ENCODE data around the gene LRWD1. TPM values are rescaled to one million over a fixed set of nuclear protein-coding genes. Genes with fewer than 3 reads are reported as not detected.

The LRWD1 gene
- total and polyA plus RNA-seq, 9 of the 15 experiments (the other 6 are each of a cell fraction or from before 2014, with no cell fraction given), result 0.61 to 66.0 (median 33.2) TPM

GRCh38 chr7:102439963-102440795 is 24.6 kb upstream of the LRWD1 start (continued):
- TF ChIP-seq ID3 (CRISPR knock-in tag; IDR thresholded peaks at IDR 0.05) (no peak), ID3 (tag; IDR thresholded peaks at IDR 0.05) (no peak), SIN3A (IDR thresholded peaks at IDR 0.05; ENCODE audit: borderline replicate concordance in 2 of 2, control insufficient read depth in 1 of 2, low read depth in 2 of 2, low read length in 2 of 2) (no peak), ZNF318 (IDR thresholded peaks at IDR 0.05; ENCODE audit: borderline replicate concordance in 1 of 2, low read depth in 1 of 2) (no peak), RBM25 (IDR thresholded peaks at IDR 0.05; ENCODE audit: low read depth, low read length, severe bottlenecking) (no peak), ZNF764 (CRISPR knock-in tag; IDR thresholded peaks at IDR 0.05; ENCODE audit: low read depth) (0 out of 2 replicates have a peak, but pooled peaks have one; percentile 32), ZKSCAN1 (IDR thresholded peaks at IDR 0.05; ENCODE audit: low read depth, low read length) (no peak), DNMT1 (IDR thresholded peaks at IDR 0.05) (no peak), EP300 (IDR thresholded peaks at IDR 0.05; ENCODE audit: low read length) (peak; percentile 40; the same call in 1 of the 2 replicates), ZNF589 (CRISPR knock-in tag; IDR thresholded peaks at IDR 0.05; ENCODE audit: low read depth) (peak; percentile 67; the same call in 1 of the 2 replicates), SMAD1 (IDR thresholded peaks at IDR 0.05; ENCODE audit: low read depth, low read length, partially characterized antibody) (peak; percentile 47), FUS (optimal IDR thresholded peaks at IDR 0.05; ENCODE audit: low read depth, low read length) (no peak), RBBP5 (IDR thresholded peaks at IDR 0.05; ENCODE audit: borderline replicate concordance, insufficient read depth, low read length, poor library complexity, severe bottlenecking) (no peak), VEZF1 (CRISPR knock-in tag; IDR thresholded peaks at IDR 0.05) (peak; percentile 24; the same call in 1 of the 2 replicates), TCF3 (CRISPR knock-in tag; IDR thresholded peaks at IDR 0.05) (peak; percentile 40; the same call in 1 of the 2 replicates), CAMTA2 (CRISPR knock-in tag; conservative IDR thresholded peaks at IDR 0.05) (no peak), DPF2 (IDR thresholded peaks at IDR 0.05) (peak; percentile 67)

Data from K562 (cell line).